T-helper 1 cell treated with Interleukin-12 subunit alpha and Interleukin-12 subunit beta and Interleukin-4 antibody, amounts not matched to agents 30 μg/mL and 1 μg/mL, for 36 hours (primary cell): ENCODE results near the gene MIDN.

ENCODE experiments used
- H3K27ac Mint-ChIP-seq: one replicate; pipeline ENCODE4 v1.8.0; 2021; ENCODE audit warnings: mild to moderate bottlenecking, mixed read lengths
- H3K27me3 Mint-ChIP-seq: one replicate; pipeline ENCODE4 v1.8.0; 2021; ENCODE audit warnings: low read depth, mixed read lengths
- H3K36me3 Mint-ChIP-seq: one replicate; pipeline ENCODE4 v1.8.0; 2021; ENCODE audit warnings: low read depth, mixed read lengths
- H3K4me1 Mint-ChIP-seq: one replicate; pipeline ENCODE4 v1.8.0; 2021; ENCODE audit warnings: low read depth, mixed read lengths
- H3K4me3 Mint-ChIP-seq: one replicate; pipeline ENCODE4 v1.8.0; 2021; ENCODE audit warnings: mild to moderate bottlenecking, moderate library complexity, mixed read lengths
- H3K9me3 Mint-ChIP-seq: one replicate; pipeline ENCODE4 v1.8.0; 2021; ENCODE audit warnings: mixed read lengths

Gene MIDN

DNA sequence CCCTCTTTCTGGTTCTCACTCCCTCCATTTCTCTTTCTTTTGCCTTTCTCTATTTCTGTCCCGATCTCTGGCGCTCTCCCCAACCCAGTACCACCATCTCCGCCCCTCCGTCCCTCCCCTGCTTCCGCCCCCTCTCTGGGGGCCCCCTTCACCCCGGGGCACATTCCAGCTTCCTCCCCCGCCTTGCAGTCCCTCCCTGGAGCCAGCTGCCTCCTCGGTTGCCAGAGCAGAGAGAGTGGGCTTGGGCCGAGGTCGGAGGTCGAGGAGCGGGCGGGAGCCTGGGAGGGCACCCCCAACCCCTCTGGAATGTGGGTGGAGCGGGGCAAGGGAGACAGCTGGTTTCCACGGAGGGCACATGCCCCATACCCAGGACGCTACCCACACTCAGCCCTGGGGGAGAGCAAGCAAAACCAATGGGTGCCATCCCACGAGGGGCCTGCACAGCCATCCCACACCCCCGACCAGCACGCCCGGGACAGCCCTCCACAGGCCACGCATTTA lies 14.3 kb downstream of the MIDN start:
- Mint-ChIP-seq H3K36me3 (peaks cover 9% of the 10 kb centered on the region), H3K27me3 (no peaks in the 10 kb centered on the region), H3K4me1 (peaks cover 38% of the 10 kb centered on the region), H3K9me3 (no peaks in the 10 kb centered on the region), H3K27ac (no peak overlapping the region), H3K4me3 (no peak overlapping the region)

DNA sequence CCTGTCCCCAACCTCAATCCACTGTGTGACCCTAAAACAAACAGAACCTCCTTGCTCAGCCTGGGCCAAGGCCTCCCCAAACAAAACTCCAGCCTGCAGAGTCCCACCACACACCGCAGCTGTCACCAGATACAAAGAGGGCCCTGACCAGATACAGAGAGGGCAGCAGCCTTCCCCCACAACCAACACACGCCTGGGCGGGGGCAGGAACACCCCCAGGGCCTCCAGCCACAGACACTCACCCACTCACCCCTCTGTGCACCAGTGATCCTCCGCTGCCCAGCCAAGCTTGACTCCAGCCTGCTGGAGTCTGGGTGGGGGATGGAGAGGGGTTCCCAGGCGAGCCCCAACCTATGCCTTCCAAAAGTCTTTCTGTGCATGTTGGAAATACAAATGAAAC lies 14.8 kb downstream of the MIDN start:
- peaks cover 36% of the 10 kb centered on the region for H3K4me1 Mint-ChIP-seq
- H3K4me3 Mint-ChIP-seq = no peak overlapping the region
- H3K9me3 Mint-ChIP-seq = no peaks in the 10 kb centered on the region
- H3K27me3 Mint-ChIP-seq = no peaks in the 10 kb centered on the region
- H3K36me3 Mint-ChIP-seq = peaks cover 5% of the 10 kb centered on the region
- H3K27ac Mint-ChIP-seq = no peak overlapping the region

DNA sequence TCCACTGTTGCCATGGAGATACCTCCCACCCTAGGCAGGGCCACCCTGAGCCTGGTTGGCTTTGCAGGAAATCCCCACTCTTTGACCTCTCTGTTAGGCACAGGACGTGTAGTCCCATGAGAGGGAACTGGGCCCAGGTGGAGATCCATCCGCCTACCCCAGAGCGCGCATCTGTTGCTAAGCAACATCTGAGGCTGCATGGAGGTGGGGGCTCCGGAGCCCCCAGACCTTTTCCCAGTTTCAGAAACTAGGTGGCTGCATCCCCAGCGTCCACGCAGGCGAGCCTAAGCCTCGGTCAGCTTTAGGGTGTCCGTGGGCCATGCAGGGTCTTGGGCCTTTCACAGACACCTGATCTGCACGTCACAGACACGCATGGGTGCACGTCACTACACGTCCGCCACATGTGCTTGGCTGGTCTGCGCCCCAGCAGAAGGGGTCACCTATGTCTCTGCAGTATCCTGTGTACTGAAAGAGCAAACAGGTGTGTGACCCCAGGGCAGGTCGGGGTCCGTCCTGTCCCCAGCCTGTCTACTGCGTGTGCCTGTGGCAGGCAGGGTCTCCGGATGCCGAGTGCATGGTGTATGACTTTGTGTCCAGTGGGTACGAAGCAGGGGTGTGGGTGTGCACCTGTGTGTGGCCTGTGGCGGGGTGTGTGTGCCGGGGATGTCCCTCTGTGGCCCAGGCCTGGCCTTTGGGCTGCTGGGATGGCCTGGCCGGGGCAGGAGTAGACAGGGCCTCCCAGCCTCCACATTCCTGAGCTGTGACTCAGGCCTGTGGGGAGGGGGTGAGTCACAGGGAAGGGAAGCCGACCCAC lies 16.6 kb downstream of the MIDN start:
- Mint-ChIP-seq H3K4me3 (peak overlapping the region; percentile 40), H3K9me3 (no peaks in the 10 kb centered on the region), H3K36me3 (peaks cover under 1% of the 10 kb centered on the region), H3K27ac (peak overlapping the region; percentile 36), H3K4me1 (peaks cover 32% of the 10 kb centered on the region), H3K27me3 (no peaks in the 10 kb centered on the region)

DNA sequence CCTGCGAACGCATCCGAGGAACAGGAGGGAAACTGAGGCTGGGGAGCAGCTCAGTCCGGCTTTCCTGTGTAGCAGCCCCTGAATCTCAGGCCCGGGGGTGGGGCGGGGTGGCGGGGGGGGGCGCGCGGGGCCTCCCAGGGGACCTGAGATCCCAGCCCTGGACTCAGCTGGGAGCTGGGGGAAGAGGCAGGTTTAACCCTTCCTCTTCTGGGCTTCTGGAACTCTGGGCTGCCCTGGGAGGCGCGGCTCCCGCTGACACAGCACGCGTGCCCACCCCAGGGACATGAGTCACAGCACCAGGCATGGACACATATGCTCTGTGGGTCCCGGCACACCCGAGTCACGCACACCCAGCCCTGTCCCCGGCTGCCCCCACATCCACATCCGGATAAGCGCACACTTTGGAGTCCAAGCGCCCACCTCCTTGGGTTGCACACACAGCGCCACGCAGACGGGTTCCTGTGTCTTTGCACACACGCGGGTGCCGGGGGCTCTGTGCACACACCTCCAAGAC lies 17.3 kb downstream of the MIDN start:
- Mint-ChIP-seq H3K9me3 (no peaks in the 10 kb centered on the region), H3K4me1 (peaks cover 37% of the 10 kb centered on the region), H3K27ac (no peak overlapping the region), H3K27me3 (no peaks in the 10 kb centered on the region), H3K4me3 (peak overlapping the region; percentile 40), H3K36me3 (peaks cover 5% of the 10 kb centered on the region)

- H3K36me3 Mint-ChIP-seq = peaks cover 11% of the 10 kb centered on the region
- H3K27me3 Mint-ChIP-seq = no peaks in the 10 kb centered on the region
- H3K9me3 Mint-ChIP-seq = no peaks in the 10 kb centered on the region
- H3K4me1 Mint-ChIP-seq = peaks cover 42% of the 10 kb centered on the region
- H3K27ac Mint-ChIP-seq = no peak overlapping the region
- peak overlapping the region; percentile 50 for H3K4me3 Mint-ChIP-seq
Observed at GRCh38 chr19:1266129-1266915, 17.9 kb downstream of the MIDN start.

DNA sequence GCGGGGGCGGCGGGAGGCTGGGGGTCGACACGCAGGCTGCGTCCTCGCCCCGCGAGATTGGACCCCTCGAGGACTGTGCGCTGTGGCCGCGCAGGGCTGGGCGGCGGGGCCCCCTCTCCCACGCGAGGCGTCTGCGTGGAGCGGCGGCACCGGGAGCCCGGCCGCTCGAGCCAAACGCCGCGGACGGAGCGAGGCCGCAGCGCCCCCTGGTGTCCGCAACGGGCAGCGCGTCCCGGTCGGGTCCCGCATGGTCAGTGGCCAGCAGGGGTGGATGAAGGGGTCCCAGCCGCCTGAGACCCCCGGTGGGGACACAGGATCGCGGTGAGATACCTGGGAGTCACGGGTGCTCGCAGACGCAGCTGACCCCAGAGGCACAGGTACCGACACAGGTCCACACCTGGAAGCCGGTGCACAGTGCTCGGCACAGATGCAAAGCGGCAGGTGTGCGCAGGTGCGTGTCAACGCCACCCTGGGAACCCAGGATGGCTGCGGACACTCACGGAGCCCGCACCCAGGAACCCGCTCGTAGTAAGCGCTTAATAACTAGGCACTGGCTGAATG lies 18.6 kb downstream of the MIDN start:
- H3K36me3 Mint-ChIP-seq = peaks cover 18% of the 10 kb centered on the region
- H3K9me3 Mint-ChIP-seq = no peaks in the 10 kb centered on the region
- peak overlapping the region; percentile 38 for H3K27ac Mint-ChIP-seq
- no peaks in the 10 kb centered on the region for H3K27me3 Mint-ChIP-seq
- H3K4me3 Mint-ChIP-seq = peak overlapping the region; percentile 59
- H3K4me1 Mint-ChIP-seq = peaks cover 42% of the 10 kb centered on the region

DNA sequence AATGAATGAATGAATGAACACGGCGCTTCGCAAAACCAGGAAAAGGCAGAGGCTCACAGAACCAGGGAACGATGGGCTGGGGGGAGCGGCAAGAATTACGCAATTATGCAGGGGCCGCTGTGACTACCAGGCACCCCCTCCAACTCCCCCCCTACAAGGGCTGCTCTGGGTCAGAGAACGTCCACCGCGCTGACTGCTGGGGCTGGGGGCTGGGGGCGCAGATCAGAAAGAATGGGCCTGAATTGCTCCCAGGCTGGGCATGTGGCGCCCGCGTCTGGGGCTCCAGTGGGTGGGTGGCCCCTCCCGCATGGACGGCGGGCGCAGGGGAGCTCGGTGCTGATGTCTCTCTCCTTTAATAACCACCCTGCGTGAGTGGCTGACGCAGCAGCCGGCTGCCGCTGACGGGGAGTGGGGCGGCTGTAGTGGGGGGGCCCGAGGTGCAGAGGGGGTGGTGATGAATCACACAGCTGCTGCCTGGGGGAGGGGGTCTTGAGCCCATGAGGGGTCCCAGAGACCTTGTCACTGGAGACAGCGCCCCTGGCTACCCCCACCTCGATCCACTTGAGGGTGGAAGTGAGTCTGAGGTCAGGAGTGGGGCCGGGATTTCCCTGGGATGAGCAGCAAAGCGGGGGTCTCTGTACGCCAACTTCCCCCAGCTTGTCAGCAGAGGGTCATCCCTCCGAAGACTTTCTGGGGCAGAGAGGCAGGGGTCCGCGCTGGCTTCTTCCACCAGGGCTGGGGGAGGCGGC lies 19.3 kb downstream of the MIDN start:
- Mint-ChIP-seq H3K27ac (peak overlapping the region; percentile 38), H3K27me3 (no peaks in the 10 kb centered on the region), H3K4me1 (peaks cover 45% of the 10 kb centered on the region), H3K9me3 (no peaks in the 10 kb centered on the region), H3K4me3 (peak overlapping the region; percentile 59), H3K36me3 (peaks cover 23% of the 10 kb centered on the region)

GRCh38 chr19:1268226-1269064 lies 20.1 kb downstream of the MIDN start:
- Mint-ChIP-seq H3K27ac (peak overlapping the region; percentile 76), H3K4me1 (peaks cover 47% of the 10 kb centered on the region), H3K4me3 (peak overlapping the region; percentile 80), H3K27me3 (no peaks in the 10 kb centered on the region), H3K36me3 (peaks cover 28% of the 10 kb centered on the region), H3K9me3 (no peaks in the 10 kb centered on the region)

- H3K27me3 Mint-ChIP-seq = no peaks in the 10 kb centered on the region
- H3K4me1 Mint-ChIP-seq = peaks cover 53% of the 10 kb centered on the region
- H3K36me3 Mint-ChIP-seq = peaks cover 35% of the 10 kb centered on the region
- H3K9me3 Mint-ChIP-seq = no peaks in the 10 kb centered on the region
- peak within 1 kb of the TSS; percentile 88 for H3K27ac Mint-ChIP-seq
- peak within 1 kb of the TSS; percentile 93 for H3K4me3 Mint-ChIP-seq
Observed at GRCh38 chr19:1269065-1269477, 20.7 kb downstream of the MIDN start, which contains the start of gene CIRBP. Gene CIRBP (plus strand): TSS chr19:1269332. CDS start chr19:1270934, 1,602 bp downstream.

DNA sequence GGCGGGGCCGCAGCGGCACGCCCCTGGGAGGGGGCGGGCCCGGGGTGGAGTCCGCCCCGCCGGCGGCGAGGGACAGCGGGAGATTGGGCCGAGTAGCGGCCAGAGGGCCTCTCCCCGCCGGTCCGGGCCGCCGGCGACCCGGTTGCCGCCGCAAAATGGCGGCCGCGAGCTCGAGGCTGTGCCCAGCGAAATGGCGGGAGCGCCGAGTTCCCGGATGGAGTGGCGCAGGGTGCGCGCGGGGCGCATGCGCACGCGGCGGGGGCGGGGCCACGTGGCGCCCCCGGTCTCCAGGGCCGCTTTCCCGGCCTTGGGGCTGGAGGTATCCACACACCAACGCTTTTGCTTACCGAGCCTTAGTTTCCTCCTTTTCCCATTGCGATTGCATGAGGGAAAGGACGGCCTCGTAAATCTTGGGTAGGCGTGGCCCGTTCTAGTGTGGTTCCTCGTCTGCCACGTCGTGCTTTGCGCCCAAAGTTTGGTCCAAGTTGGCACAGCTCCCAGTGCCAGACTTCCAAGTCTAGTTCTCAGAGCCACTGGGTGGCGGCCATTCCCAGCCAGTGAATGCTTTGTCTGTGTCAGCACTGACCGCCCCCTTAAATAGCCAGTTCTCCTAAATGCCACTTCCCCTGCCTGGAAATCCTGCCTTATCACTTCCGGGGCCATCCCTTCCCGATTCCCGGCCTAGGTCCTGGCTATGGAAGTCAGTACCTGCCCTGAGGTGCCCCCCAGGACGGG lies 21.3 kb downstream of the MIDN start:
- Mint-ChIP-seq H3K9me3 (no peaks in the 10 kb centered on the region), H3K36me3 (peaks cover 35% of the 10 kb centered on the region), H3K4me3 (peak overlapping the region; percentile 93), H3K27ac (peak overlapping the region; percentile 79), H3K4me1 (peaks cover 54% of the 10 kb centered on the region), H3K27me3 (no peaks in the 10 kb centered on the region)

DNA sequence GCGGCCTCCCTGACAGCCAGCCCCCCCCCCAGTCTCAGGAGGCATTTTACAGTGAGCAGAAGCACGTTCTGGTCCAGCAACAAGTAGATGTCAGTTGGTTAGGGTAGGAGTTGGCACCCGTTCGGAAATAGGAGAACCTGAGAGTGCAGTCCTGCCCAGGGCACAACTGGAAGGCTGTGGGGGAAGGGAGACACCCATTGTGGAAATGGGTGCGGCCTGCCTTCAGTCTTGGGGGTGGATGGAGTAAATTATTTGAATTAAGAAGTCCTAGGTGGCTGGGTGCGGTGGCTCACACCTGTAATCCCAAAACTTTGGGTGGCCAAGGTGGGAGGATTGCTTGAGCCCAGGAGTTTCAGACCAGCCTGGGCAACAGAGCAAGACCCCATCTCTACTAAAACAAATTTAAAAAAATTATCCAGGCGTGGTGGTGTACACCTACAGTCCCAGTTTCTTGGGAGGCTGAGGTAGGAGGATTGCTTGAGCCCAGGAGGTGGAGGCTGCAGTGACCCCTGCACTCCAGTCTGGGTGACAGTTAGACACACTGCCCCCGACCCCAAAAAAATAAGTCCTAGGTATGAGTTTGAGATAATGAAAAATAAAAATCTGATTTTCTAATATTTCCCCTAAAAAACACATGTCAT lies 21.9 kb downstream of the MIDN start:
- H3K4me1 Mint-ChIP-seq = peaks cover 51% of the 10 kb centered on the region
- no peaks in the 10 kb centered on the region for H3K9me3 Mint-ChIP-seq

GRCh38 chr19:1270854-1271527 lies 22.6 kb downstream of the MIDN start:
- Mint-ChIP-seq H3K9me3 (no peaks in the 10 kb centered on the region), H3K27ac (peak overlapping the region; percentile 79), H3K27me3 (no peaks in the 10 kb centered on the region), H3K36me3 (peaks cover 35% of the 10 kb centered on the region), H3K4me1 (peaks cover 49% of the 10 kb centered on the region), H3K4me3 (peak overlapping the region; percentile 93)

More for the DNA sequence above, 21.9 kb downstream of the MIDN start:
- H3K4me3 Mint-ChIP-seq = peak overlapping the region; percentile 93
- no peaks in the 10 kb centered on the region for H3K27me3 Mint-ChIP-seq
- H3K27ac Mint-ChIP-seq = peak overlapping the region; percentile 79
- peaks cover 35% of the 10 kb centered on the region for H3K36me3 Mint-ChIP-seq
